ENCODE results near the gene BAZ1A. TPM values are rescaled to one million over a fixed set of nuclear protein-coding genes. Genes with fewer than 3 reads are reported as not detected.

BAZ1A gene
- total RNA-seq, 1 experiment from 2014 or later: 17.8 TPM

GRCh38 chr14:34782031-34782430, 93.1 kb downstream of the BAZ1A start:
- no peak overlapping the region for H2BK20ac ChIP-seq (ENCODE audit: low read depth, low read length, poor library complexity, severe bottlenecking)
- H3K79me2 ChIP-seq (ENCODE audit: insufficient read depth, low read length): no peaks in the 10 kb centered on the region
- H3K4me3 Mint-ChIP-seq: no peak overlapping the region
- no peak overlapping the region for H3K14ac ChIP-seq (ENCODE audit: insufficient read depth, low read length)
- H3K27me3 ChIP-seq (ENCODE audit: insufficient read depth, low read length): no peaks in the 10 kb centered on the region
- H3K79me1 ChIP-seq (ENCODE audit: insufficient read depth, low read depth, low read length, poor library complexity, severe bottlenecking): no peaks in the 10 kb centered on the region
- no peak overlapping the region for H2AFZ ChIP-seq (ENCODE audit: low read length)
- DNase-seq: no peak
- no peak overlapping the region for H4K8ac ChIP-seq (replicated peaks; ENCODE audit: insufficient read length, low read depth, low read length)
- TF ChIP-seq CTCF (conservative IDR thresholded peaks at IDR 0.05): no peak
- no peaks in the 10 kb centered on the region for H4K20me1 ChIP-seq (ENCODE audit: control insufficient read depth, insufficient read depth, insufficient read length)
- peaks cover 9 to 43% (median 12%) of the 10 kb centered on the region in 3 experiments for H3K36me3 Mint-ChIP-seq (ENCODE audit: insufficient read depth in 1 of 3, low read depth in 3 of 3)
- no peak overlapping the region for H3K4ac ChIP-seq (ENCODE audit: low read depth, low read length)
- H3K23ac ChIP-seq (ENCODE audit: insufficient read length, low read depth, low read length): no peak overlapping the region
- no peaks in the 10 kb centered on the region for H3K9me3 Mint-ChIP-seq
- H2BK5ac ChIP-seq (ENCODE audit: insufficient read length, low read length): no peak overlapping the region
- H3K4me2 ChIP-seq (ENCODE audit: insufficient read depth, insufficient read length, low read length): no peak overlapping the region
- H2BK120ac ChIP-seq (ENCODE audit: low read depth, low read length, poor library complexity, severe bottlenecking): no peak overlapping the region
- H2BK15ac ChIP-seq (ENCODE audit: low read depth, low read length): no peak overlapping the region
- no peak overlapping the region for H3T11ph ChIP-seq (ENCODE audit: low read length)
- H3K9me3 ChIP-seq (ENCODE audit: control insufficient read depth, low read depth, low read length): no peaks in the 10 kb centered on the region
- no peak overlapping the region for H4K91ac ChIP-seq (ENCODE audit: insufficient read length, low read depth, low read length)
- H2AK5ac ChIP-seq (ENCODE audit: insufficient read length, low read length): no peak overlapping the region
- H2BK12ac ChIP-seq (ENCODE audit: insufficient read length, low read depth, low read length): no peak overlapping the region
- no peak overlapping the region for H3K27ac ChIP-seq (ENCODE audit: insufficient read length, low read depth, low read length)
- no CpG with 5 or more reads among the region's 2 CpGs for WGBS (ENCODE audit: extremely low coverage, insufficient read length, low lambda C conversion rate)
- no peak overlapping the region for H3K27ac Mint-ChIP-seq
- H3K56ac ChIP-seq (ENCODE audit: insufficient read length, low read depth, low read length): no peak overlapping the region
- no peak overlapping the region for H4K5ac ChIP-seq (ENCODE audit: insufficient read length, low read depth, low read length)
- no peaks in the 10 kb centered on the region for H3K4me1 ChIP-seq (ENCODE audit: insufficient read depth, low read length)
- no peak overlapping the region for H3K9ac ChIP-seq (ENCODE audit: extremely low read depth, insufficient read length, low read length)
- H3K18ac ChIP-seq (ENCODE audit: insufficient read length, low read depth, low read length): no peak overlapping the region
- H3K27me3 Mint-ChIP-seq (ENCODE audit: low read depth): no peaks in the 10 kb centered on the region
- H3K23me2 ChIP-seq (ENCODE audit: insufficient read length, low read depth, low read length, poor library complexity, severe bottlenecking): no peaks in the 10 kb centered on the region
- H3K4me1 Mint-ChIP-seq: no peaks in the 10 kb centered on the region
